HG03558 (cell line): ENCODE measurements around the gene PLA2G2C.

Source experiments
- ATAC-seq: cut with Tn5 transposase; IDR thresholded peaks from one replicate; pipeline ENCODE4 v1.9.1; 2021; ENCODE audit warnings: moderate number of reproducible peaks; ENCODE audit not compliant: unreplicated experiment; ENCODE audit errors: extremely low read depth

Gene PLA2G2C

DNA sequence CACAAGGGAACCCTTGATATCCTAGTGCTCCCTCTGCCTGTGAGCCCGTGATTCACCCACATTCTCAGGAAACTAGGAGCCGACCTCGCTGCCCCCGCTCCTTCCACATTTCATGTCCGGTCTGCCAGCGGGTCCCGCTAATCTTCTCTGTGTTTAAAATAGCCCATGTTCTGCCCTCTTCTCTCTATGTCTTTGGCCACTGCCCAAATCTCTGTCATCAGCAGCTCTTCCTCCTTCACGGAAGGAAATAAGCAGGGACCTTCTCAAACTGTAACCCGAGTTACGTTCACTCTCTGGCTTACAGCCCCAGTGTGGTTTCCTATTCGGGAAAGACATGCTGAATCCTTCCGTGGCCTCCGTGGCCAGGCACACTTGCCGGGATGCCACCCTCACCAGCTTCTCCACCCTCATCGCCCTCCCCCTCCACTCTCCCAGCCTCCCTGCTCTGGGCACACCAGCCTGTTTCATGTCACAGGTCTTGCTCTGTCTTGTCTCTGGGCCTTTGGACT, 21.6 kb downstream of the PLA2G2C start:
- no peak for ATAC-seq

DNA sequence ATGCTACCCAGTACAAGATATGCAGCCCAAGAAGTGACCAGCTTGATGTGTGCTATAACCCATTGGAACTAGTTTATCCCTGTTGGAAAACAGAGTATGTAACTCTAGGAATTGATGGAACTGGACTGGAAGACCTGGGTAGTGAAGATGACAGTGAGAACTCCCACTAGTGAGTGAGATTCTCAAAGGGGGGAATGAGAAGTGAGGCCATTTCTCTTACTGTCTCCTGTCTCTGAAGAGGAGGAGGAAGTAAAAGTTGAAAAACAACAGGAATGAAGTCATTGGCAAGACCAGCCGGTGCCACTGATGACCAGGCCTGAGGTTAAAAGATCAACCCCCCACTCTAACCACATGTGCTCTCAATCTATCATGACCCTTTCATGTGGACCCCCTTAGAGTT, 26.3 kb downstream of the PLA2G2C start:
- no peak for ATAC-seq

DNA sequence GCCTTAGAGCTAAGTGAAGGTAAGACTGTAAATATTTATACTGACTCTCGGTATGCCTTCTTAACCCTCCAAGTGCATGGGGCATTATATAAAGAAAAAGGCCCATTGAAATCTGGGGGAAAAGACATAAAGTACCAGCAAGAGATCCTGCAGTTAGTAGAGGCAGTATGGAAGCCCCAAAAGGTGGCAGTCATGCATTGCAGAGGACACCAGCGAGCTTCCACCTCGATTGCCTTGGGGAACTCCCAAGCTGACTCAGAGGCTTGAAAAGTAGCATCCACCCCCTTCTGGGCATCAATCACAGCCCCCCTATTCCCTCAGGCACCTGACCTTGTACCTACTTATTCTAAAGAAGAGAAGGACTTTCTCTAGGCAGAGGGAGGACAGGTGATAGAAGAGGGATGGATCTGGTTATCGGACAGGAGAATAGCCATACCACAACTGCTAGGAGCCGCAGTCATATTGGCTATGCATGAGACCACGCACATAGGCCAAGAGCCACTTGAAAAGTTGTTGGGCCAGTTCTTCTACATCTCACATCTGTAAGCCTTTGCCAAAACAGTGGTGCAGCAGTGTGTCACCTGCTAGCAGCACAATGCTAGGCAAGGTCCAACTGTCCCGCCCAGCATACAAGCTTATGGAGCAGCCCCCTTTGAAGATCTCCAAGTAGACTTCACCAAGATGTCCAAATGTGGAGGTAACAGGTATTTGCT, 27.8 kb downstream of the PLA2G2C start:
- no peak for ATAC-seq

DNA sequence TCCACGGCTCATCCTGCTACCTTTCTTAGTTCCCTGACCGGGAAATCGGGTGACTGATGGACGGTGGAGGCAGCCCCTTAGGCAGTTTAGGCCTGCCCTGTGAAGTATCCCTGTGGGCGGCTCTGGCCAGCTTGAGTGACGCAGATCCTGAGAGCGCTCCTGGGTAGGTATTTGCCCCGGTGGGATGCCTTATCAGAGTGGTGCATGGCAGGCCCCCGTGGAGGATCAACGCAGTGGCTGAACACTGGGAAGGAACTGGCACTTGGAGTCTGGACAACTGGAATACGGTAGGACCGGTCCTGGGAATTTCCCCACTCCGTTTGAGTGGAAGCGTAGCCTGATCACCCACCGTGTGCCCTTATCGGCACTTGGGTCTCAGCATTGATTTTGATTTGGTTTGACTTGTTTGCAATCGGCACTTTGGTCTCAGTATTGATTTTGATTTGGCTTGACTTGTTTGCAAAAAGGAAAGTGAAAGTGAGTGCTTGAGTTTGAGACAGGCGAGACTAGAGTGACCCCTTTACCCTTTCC, 32.0 kb downstream of the PLA2G2C start:
- no peak for ATAC-seq

DNA sequence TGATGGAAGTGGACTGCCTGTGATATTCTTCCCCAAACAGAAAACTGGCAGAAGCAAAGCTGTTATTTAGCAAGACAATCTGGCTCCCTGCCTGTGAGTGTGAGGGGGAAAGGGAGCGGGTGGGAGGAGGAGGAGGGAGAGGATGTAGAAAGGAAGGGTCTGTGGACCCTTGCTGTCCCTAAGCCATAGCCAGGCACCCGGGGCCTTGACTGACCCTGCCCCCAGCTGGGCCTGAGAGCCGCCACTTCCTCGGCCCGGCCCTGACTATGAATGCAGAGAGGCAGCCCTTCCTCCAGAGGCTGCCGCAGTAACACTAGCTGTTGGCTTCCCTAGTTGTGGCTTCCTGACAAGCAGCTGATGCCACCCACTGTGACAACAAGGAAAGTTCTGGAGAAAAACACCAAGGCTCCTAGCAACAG, 33.3 kb downstream of the PLA2G2C start:
- no peak for ATAC-seq

DNA sequence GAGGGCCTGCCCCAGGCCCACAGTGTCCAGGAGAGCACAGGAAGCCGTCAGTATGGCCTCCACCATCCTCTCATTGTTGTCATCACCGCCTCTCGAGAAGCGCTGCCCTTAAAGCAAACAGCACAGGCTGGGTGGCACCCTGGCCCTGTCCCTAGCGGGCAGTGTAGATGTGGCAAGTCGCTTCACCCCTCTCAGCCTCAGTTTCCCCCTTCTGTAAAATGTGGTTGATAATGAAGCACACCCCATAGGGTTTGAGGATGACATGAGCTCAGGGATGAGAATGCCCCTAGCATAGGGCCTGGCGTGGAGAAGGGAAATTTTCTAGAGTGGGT, 33.8 kb downstream of the PLA2G2C start:
- no peak for ATAC-seq

DNA sequence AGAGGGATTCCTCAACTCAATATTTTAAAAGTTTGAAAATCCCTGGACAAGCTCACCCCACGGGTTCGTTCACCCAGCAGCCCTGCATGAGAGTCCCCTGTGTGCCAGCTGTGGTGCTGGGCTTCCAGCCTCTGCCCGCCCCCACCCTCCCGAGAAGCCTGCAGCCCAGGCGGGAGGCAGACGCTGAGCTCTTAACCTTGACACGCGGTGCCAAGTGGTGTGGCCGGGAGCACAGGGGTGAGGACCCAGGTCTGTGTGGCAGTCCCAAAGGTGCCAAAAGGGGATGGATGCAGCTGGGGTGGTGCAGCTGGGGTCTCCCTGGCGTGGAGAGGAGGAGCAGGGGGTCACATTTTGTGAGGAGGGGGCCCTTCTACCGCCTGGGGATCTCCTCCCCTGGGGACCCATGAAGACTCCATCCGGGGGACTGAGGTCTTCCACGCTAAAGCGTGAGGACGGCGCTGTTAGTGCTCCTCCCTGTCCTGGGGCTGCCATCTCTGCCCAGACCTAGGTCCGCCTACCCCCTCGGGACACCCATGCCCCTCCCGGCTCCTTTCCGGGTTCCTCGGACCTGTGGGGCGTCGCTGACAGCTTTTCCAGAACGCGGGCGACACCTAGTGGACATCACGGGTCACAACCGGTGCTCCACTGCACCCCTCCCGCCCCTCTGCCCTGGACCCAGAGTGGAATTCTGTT, 34.3 kb downstream of the PLA2G2C start:
- ATAC-seq: no peak

DNA sequence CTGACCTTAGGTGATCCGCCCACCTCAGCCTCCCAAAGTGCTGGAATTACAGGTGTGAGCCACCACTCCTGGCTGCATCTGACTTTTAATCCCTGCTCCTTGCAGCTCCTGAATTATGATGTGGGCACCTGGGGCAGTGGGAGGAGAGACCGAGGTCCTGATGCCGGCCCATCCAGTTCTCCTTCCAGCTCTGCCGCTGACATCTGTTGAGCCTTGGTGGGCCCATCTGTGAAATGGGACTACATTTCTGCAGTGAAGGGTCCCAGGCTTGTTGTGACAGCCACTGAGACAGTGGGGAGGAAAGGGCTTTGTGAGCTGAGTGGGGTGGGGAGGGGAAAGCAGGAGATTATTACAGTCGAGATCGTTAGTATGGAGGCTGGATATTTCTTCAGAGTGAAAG, 35.3 kb downstream of the PLA2G2C start:
- no peak for ATAC-seq

DNA sequence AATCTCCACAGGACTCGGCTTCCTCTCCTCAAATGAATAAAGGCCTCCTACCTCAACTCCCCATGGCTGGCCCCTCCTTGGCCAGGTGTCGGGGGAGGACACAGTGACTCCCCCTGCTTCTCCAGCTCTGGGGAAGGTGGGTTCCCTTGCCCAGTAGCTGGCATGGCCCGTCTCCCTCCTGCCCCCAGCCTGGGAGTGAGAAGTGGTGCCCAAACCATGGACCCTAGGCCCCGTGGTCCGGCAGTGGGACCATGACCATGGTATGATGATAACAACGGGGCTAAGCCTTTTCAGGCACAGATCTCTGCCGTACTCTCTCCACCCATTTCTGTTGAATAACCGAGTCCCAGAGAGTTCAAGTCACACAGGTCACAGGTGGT, 36.0 kb downstream of the PLA2G2C start:
- ATAC-seq: no peak

DNA sequence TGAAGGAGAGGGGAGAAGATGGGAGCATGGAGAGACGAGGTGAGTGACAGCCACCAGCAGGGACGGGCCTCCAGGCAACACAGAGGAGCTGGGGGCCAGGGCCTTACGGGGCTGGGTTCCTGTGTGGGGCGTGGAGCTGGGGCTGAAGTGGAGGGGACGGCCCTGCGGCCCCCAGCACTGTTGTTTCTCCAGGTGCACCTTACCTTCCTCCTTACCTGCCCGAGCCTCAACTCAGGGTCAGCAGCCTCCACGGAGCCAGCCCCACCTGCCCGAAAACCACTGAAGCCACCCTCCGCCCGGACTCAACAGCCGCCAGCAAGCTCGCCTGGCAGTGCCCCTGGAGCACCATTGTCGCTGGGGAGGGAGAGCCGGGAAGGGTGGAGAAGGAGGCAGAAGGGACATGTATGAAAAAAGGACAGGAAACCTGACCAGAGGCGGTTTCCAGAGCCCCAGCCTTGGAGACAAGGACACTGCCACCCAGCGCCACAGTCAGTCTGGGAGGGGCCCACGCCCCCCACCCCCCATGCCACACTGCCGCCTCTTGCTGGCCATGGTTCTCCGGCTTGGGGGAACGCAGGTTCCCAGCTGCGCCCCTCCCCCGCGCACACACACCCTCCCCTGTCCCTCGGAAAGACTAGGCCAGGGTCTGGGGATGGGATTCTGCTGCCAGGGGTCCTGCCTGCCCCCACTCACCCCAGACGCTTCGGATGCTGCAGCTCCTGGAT, 36.6 kb downstream of the PLA2G2C start:
- no peak for ATAC-seq

DNA sequence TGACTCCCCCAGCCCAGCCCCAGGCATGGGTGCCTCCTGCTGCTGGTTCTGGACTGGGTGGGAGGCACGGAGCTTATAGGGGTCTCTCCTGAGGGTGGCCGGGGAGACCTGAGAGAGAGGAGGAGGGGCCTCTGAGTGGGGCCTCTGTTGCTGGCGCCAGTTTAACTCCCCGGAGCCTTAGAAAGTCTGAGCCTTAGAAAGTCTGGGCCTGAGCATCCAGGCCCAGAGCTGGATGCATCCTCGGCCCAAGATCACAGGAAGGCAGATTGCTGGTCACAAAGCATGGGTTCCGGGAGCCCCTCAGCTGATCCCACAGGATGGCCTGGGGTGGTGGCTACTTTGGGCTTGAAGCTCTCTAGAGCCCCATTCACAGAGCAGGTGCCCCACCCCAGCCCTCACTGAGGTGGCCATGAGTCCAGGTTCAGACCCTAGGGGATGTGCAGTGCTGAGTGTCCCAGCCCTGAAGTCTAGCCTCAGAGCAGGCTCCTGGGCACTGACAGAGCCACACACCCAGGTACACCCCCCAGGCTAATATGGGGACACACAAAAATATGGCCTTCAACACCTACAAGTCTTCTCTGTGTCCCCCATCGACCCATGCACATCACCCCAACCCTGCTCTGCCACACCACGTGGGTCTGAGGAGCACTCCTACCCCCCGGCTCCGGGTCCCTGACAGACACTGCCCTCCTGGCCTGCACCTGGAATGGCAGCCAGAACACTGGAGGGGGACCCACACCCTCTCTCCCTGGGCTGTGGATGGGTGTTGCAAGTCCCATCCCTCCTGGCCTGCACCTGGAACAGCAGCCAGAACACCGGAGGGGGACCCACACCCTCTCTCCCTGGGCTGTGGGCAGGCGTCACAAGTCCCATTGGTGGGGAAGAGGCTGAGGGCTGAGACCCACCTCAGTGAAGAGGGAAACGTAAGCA, 37.5 kb downstream of the PLA2G2C start:
- ATAC-seq: no peak

DNA sequence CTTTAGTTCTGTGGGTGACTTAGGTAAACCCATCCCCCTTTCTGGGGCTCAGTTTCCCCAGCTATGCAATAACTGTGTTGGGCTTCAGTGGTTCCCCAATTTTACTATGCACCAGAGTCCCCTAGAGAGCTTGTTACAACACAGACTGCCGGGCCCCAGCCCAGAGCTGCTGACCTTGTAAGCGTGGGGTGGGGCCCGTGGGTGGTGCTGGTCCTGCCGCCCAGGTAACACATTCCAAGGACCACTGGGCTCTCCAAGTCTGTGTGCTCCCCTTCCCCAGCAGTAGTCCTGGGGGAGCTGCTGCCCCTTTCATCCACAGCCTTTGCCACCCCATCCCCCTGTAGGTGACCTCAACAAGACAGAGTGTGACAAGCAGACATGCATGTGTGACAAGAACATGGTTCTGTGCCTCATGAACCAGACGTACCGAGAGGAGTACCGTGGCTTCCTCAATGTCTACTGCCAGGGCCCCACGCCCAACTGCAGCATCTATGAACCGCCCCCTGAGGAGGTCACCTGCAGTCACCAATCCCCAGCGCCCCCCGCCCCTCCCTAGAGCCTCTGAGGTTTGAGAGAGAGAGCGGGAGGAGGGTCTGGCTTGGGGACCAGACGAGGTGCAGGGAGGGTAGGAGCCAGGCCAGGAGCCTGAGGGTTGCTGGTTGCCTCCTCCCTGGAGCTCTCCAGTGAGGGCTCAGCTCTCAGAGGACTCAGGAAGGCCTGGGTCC, 38.3 kb downstream of the PLA2G2C start:
- no peak for ATAC-seq

DNA sequence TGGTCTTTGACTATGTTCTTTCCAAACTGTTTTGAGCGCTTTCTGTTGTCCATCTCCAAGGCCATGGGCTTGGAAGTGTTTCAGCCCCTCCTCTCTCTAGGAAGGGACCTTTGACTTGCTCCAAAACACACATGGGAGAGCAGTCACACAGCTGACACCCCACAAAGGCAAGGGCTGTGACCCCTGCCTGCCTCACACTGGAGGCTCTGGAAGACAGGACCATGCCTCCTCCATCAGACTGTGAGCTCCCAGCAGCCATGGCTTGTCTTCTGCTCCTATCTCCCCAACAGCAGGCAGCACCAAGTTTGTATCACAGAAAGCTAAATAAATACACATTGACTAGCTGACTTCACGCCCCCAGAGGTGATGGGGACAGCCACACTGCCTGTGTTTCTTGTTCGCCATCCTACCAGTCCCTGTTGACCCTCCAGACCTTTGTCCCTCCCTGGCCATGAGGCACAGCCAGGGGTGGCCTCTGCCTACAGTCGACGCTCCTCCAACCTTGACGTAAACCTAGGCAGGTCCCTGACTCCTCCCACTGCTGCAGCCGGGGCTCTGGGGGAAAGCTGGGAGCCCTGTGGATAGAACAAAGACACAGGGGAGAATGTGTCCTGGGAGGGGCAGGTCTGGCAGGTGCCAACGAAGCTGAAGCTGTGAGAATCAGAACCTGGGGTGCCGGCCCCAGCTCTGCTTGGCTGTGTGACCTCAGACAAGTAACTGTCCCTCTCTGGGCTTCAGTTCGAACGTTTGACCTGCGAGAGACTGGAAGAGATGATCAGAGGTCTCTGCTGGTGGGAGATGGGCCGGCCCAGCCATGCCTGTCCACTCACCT, 42.4 kb downstream of the PLA2G2C start:
- ATAC-seq: no peak

DNA sequence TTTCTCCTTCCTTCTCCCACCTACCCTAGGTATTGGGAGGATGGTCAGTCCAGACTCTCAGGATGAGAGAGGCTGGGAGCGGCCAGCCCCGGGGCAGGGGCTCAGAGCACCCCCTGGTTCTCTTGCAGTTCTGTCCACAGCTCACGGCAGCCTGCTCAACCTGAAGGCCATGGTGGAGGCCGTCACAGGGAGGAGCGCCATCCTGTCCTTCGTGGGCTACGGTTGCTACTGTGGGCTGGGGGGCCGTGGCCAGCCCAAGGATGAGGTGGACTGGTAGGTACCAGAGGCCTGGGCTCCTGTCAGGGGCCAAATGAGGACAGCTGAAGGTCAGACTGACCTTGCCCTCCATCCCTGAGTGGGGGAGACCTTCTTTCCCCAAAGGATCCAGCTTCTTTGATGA, 43.0 kb downstream of the PLA2G2C start:
- ATAC-seq: no peak

DNA sequence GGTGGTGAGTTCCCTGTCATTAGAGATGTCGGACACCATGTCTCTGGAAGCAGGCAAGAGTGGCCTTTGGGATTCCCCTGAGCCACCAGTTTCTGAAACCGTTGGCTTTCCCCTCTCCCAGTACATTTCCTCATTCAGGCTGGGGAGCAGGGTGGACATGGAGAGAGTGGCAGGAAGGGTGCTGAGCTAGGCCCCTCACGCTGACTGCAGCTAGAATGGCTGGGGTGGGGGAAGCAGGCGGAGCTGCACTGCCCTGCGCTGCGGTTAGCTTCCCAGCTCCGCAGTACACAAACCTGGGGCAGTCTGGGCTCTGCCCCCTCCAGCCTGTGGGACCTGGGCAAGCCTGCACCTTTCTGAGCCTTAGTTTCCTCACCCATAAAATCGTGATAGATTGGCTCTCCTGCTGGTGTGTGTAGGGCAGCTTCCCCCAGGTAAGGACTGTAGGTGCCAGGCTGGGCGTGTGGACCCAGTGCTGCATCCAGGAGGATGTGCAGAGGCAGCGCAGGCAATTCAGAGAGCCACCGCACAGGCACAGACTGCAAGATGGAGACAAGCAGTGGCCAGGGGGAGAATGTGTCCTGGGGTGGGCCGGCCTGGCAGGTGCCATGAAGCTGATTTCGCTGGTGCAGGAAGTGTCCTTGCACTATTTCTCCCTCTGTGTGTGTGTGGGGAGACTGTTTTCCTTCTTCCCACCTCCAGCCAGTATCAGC, 44.2 kb downstream of the PLA2G2C start:
- ATAC-seq: no peak

DNA sequence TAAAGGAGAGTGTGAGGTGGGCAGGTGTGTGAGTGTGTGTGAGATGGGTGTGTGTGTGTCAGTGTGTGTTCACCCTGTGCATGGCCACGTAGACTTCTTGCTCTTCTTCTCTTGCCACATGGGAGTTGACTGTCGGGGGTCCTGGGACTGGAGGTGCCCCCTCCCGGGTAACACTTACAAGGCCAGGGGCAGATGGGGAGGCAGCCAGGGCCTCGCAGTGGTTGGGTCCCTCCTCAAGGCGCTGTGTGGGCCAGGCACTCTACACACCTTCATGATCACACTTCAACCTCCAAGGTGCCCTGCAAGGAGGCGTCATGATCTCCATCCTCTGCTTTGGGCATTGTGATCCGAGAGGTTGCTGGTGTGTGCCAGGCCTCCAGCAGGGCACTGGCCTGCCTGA, 44.9 kb downstream of the PLA2G2C start:
- no peak for ATAC-seq

DNA sequence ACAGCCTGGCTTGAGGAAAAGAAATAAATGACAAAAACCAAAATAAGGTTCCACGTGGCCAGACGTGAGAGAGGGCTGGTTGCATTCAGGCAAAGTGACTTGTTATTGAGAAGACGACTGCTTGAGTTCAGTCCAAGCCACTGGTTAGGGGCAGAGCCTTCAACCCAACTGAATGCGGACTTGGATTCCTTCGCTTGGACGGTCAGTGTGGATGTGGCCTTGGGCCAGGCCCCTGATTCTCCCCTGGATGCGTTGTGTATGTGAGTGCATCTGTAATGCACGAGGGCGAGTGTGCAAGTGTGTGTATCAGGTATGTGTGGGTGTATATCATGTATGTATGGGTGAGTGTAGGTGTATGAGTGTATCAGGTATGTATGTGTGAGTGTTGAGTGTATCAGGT, 45.3 kb downstream of the PLA2G2C start:
- no peak for ATAC-seq
